GM12878 (cell line): Measurements from ENCODE around the gene HELZ. TPM values are rescaled to one million over a fixed set of nuclear protein-coding genes. Genes with fewer than 3 reads are reported as not detected.

Experiments
- ATAC-seq: fragments of 200-7000 bp; cut with Tn5 transposase; 3 replicates; pipeline ENCODE4 v1.9.1; 2020; ENCODE audit warnings: mild to moderate bottlenecking, moderate library complexity
- BruUV-seq: library from RNA; stranded (reverse); fragments of 400-500 nt; replicated peaks from 2 replicates; lab custom pipeline; 2021; lab: Mats Ljungman, UMichigan
- CTCF ChIA-PET: fragments of 300-600 bp; sonication (Branson Sonifier 250); formaldehyde crosslinking; extraction: SDS; loops from one replicate; lab custom pipeline; 2021; ENCODE audit warnings: inconsistent platforms; lab: Yijun Ruan, JAX
- POLR2A ChIA-PET: fragments of 350-600 bp; formaldehyde crosslinking; extraction: SDS; loops from one replicate; lab custom pipeline; 2021; ENCODE audit warnings: inconsistent platforms; lab: Charles Lee
- RAD21 ChIA-PET: fragments of 300-600 bp; sonication (Branson Sonifier 250); formaldehyde crosslinking; loops from one replicate; lab custom pipeline; 2023; ENCODE audit warnings: antibody characterized with exemption; ENCODE audit not compliant: unreplicated experiment; lab: Charles Lee
- SMC1A ChIA-PET: fragments of 300-600 bp; sonication (Branson Sonifier 250); formaldehyde crosslinking; loops from one replicate; lab custom pipeline; 2023; ENCODE audit not compliant: unreplicated experiment, uncharacterized antibody; lab: Charles Lee
- DNase-seq: peaks from one replicate; pipeline ENCODE4 v3.0.0-alpha.2; 2011; ENCODE audit warnings: low read depth, low spot score
- FAIRE-seq: peaks from 3 replicates; lab custom pipeline; 2011; peaks lifted over from hg19 to GRCh38; lab: Jason Lieb, UNC
- H2AFZ ChIP-seq: 2 replicates; pipeline ENCODE4 v1.6.0; 2011; ENCODE audit warnings: low read depth, low read length, control low read depth; ENCODE audit not compliant: control insufficient read depth
- H3K27ac ChIP-seq: 2 replicates; pipeline ENCODE4 v1.5.1; 2011; ENCODE audit warnings: control low read depth; ENCODE audit not compliant: control insufficient read depth, insufficient read depth
- H3K27me3 ChIP-seq, 2 experiments: replicated peaks in 1 of 2; 2 replicates each; pipeline versions ENCODE4 v1.6.0 to v1.6.1; 2011; ENCODE audit warnings: low read length in 1 of 2; ENCODE audit not compliant: control insufficient read depth in 2 of 2, insufficient read depth in 2 of 2
- H3K36me3 ChIP-seq, 2 experiments: 2 replicates each; pipeline ENCODE4 v1.5.1; 2011; ENCODE audit warnings: low read length in 1 of 2; ENCODE audit not compliant: control insufficient read depth in 2 of 2, insufficient read depth in 2 of 2
- H3K4me1 ChIP-seq: 2 replicates; pipeline ENCODE4 v1.6.1; 2011; ENCODE audit warnings: mild to moderate bottlenecking, low read length, moderate library complexity, mixed read lengths; ENCODE audit not compliant: control insufficient read depth, insufficient read depth
- H3K4me2 ChIP-seq: 2 replicates; pipeline ENCODE4 v1.6.0; 2011; ENCODE audit warnings: control low read depth; ENCODE audit not compliant: control insufficient read depth, insufficient read depth
- H3K4me3 ChIP-seq: fragments of 200-600 bp; sonication (generic); 2 replicates; pipeline ENCODE4 v1.5.1; 2016
- H3K79me2 ChIP-seq: 2 replicates; pipeline ENCODE4 v1.6.0; 2011; ENCODE audit warnings: low read length; ENCODE audit not compliant: control insufficient read depth, insufficient read depth
- H3K9ac ChIP-seq: 2 replicates; pipeline ENCODE4 v1.8.0; 2011; ENCODE audit warnings: low read length, control low read depth, mixed read lengths; ENCODE audit not compliant: control insufficient read depth, insufficient read depth
- H3K9me3 ChIP-seq: replicated peaks from 3 replicates; pipeline ENCODE4 v1.5.1; 2011; ENCODE audit warnings: mild to moderate bottlenecking, low read length; ENCODE audit not compliant: control insufficient read depth, insufficient read depth
- H4K20me1 ChIP-seq: 2 replicates; pipeline ENCODE4 v1.6.0; 2011; ENCODE audit not compliant: control insufficient read depth, insufficient read depth
- ASH2L ChIP-seq: fragments of 300-600, 200-600 bp; sonication (generic); IDR thresholded peaks from 2 replicates; pipeline ENCODE4 v1.6.1; 2017; ENCODE audit warnings: low read depth, mild to moderate bottlenecking, borderline replicate concordance
- CBX5 ChIP-seq: sonication (generic); IDR thresholded peaks from 2 replicates; pipeline ENCODE4 v1.6.1; 2016; ENCODE audit warnings: low read depth, moderate library complexity, mild to moderate bottlenecking, inconsistent platforms
- CHD4 ChIP-seq: fragments of 200-600 bp; sonication (generic); IDR thresholded peaks from 2 replicates; pipeline ENCODE4 v1.6.1; 2016; ENCODE audit warnings: mild to moderate bottlenecking
- ESRRA ChIP-seq: IDR thresholded peaks from 2 replicates; pipeline ENCODE4 v1.6.1; 2012; ENCODE audit warnings: mild to moderate bottlenecking, low read length, improper control_type of control experiment
- GABPA ChIP-seq: IDR thresholded peaks from 2 replicates; pipeline ENCODE4 v1.6.1; 2014; ENCODE audit warnings: antibody characterized with exemption, low read depth, mild to moderate bottlenecking, inconsistent platforms
- HCFC1 ChIP-seq: fragments of 150-350 bp; IDR thresholded peaks from 2 replicates; pipeline ENCODE4 v1.6.1; 2014; ENCODE audit warnings: low read length
- MTA2 ChIP-seq: fragments of 450-650 bp; IDR thresholded peaks from 2 replicates; pipeline ENCODE4 v1.6.1; 2016; ENCODE audit warnings: low read depth, mild to moderate bottlenecking, moderate library complexity
- NBN ChIP-seq: fragments of 450-650 bp; IDR thresholded peaks from 2 replicates; pipeline ENCODE4 v1.6.1; 2016
- NFIC ChIP-seq: IDR thresholded peaks from 2 replicates; pipeline ENCODE4 v1.6.1; 2012; ENCODE audit warnings: low read depth, mild to moderate bottlenecking, inconsistent platforms, low read length, moderate library complexity
- POLR2AphosphoS2 ChIP-seq: IDR thresholded peaks from 2 replicates; pipeline ENCODE4 v1.6.1; 2011; ENCODE audit warnings: low read depth, mild to moderate bottlenecking, low read length, improper control_type of control experiment, moderate library complexity
- RFX5 ChIP-seq: IDR thresholded peaks from 2 replicates; pipeline ENCODE4 v1.6.1; 2011; ENCODE audit warnings: low read depth, low read length, improper control_type of control experiment
- RUNX3 ChIP-seq: IDR thresholded peaks from 2 replicates; pipeline ENCODE4 v1.6.1; 2012; ENCODE audit warnings: low read length, inconsistent platforms
- WGBS: methylation state at CpG from one replicate; pipeline ENCODE4 v1.1.6; 2016; ENCODE audit warnings: low lambda C conversion rate; ENCODE audit not compliant: insufficient replicate concordance, insufficient coverage; ENCODE audit errors: missing lambda C conversion rate; 5-methylcytosine and 5-hydroxymethylcytosine counted together
- in situ Hi-C: fragments of 300-500 bp; cut with MboI; formaldehyde crosslinking; loops from 9 replicates; pipeline ENCODE4 v1.14.3; 2018; ENCODE audit warnings: mixed read lengths
- intact Hi-C: fragments of 100-400 bp; cut with micrococcal nuclease; formaldehyde crosslinking; loops from one replicate; pipeline ENCODE4 v1.14.2; 2022; ENCODE audit not compliant: unreplicated experiment
- polyA plus RNA-seq, 11 experiments: library from polyadenylated mRNA; depleted of rRNA in 4 of 11; unstranded in 6 of 11; stranded (reverse) in 5 of 11; fragments of >200 nt; fragmentation: Nextera tagmentation in 4 of 11; fragmentation: Illumina TruSeq in 1 of 11; extraction: Ambion mirVana in 4 of 11; extraction: Trizol in 1 of 11; gene quantifications; 1 replicate in 1 of 11; 2 replicates in 10 of 11; pipeline versions ENCODE4 v1.2.1 to v1.2.3, GENCODE V29; 2011 to 2016; ENCODE audit warnings: inconsistent platforms in 2 of 11, missing spikeins in 2 of 11, low read depth in 1 of 11
- total RNA-seq, 4 experiments: library from RNA; depleted of rRNA in 3 of 4; stranded (reverse); fragments of >200 nt in 3 of 4; fragmentation: Illumina TruSeq in 1 of 4; extraction: Trizol in 1 of 4; gene quantifications; 2 replicates each; pipeline versions ENCODE4 v1.2.1 to v1.2.3, GENCODE V29; 2013 to 2021
- TF ChIP-seq, protein P1 (sequence below): fragments of 450-650 bp; IDR thresholded peaks from 2 replicates; pipeline ENCODE4 v1.6.1; 2017; ENCODE audit warnings: mild to moderate bottlenecking, moderate library complexity

HELZ gene
- total and polyA plus RNA-seq, 10 of the 15 experiments (the other 5 are each of a cell fraction or from before 2014, with no cell fraction given), result 1.5 to 36.8 (median 19.1) TPM

DNA sequence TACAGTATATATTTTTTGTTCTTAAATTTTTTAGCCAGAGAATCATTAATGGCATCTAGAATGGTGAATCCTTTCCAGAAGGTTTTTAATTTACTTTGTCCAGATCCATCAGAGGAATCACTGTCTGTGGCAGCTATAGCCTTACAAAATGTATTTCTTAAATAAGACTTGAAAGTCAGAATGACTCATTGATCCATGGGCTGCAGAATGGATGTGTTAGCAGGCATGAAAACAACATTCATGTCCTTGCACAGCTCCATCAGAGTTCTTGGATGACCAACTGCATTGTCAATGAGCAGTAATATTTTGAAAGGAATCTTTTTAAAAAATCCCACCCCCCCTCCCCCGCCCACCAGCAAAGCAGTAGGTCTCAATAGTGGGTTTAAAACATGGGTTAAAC is 149.2 kb downstream of the HELZ start:
- Histone ChIP-seq H3K79me2 (no peaks in the 10 kb centered on the region; the same call in 1 of the 2 replicates), H3K27me3 (no peaks in the 10 kb centered on the region), H3K36me3 (no peaks in the 10 kb centered on the region; a peak in 2 of 4 replicates), H3K9me3 (no peaks in the 10 kb centered on the region), H3K27ac (no peak overlapping the region), H2AFZ (no peak overlapping the region), H3K4me3 (no peak overlapping the region), H3K4me1 (no peaks in the 10 kb centered on the region), H3K4me2 (no peak overlapping the region), H3K9ac (no peak overlapping the region), H4K20me1 (no peaks in the 10 kb centered on the region)
- WGBS, result 71% methylated on average over 1 of the region's 1 CpG
- BruUV-seq, result no TSS peak
- ChIA-PET RAD21 (no interaction called here), POLR2A (no interaction called here), CTCF (interaction anchor here (0.5 to 2.3 kb wide), 2 partner anchors 14 to 18 kb away, joined by 3 to 8 read pairs; no protein-coding TSS in a partner anchor), SMC1A (no interaction called here)
- TF ChIP-seq, protein P1, sequence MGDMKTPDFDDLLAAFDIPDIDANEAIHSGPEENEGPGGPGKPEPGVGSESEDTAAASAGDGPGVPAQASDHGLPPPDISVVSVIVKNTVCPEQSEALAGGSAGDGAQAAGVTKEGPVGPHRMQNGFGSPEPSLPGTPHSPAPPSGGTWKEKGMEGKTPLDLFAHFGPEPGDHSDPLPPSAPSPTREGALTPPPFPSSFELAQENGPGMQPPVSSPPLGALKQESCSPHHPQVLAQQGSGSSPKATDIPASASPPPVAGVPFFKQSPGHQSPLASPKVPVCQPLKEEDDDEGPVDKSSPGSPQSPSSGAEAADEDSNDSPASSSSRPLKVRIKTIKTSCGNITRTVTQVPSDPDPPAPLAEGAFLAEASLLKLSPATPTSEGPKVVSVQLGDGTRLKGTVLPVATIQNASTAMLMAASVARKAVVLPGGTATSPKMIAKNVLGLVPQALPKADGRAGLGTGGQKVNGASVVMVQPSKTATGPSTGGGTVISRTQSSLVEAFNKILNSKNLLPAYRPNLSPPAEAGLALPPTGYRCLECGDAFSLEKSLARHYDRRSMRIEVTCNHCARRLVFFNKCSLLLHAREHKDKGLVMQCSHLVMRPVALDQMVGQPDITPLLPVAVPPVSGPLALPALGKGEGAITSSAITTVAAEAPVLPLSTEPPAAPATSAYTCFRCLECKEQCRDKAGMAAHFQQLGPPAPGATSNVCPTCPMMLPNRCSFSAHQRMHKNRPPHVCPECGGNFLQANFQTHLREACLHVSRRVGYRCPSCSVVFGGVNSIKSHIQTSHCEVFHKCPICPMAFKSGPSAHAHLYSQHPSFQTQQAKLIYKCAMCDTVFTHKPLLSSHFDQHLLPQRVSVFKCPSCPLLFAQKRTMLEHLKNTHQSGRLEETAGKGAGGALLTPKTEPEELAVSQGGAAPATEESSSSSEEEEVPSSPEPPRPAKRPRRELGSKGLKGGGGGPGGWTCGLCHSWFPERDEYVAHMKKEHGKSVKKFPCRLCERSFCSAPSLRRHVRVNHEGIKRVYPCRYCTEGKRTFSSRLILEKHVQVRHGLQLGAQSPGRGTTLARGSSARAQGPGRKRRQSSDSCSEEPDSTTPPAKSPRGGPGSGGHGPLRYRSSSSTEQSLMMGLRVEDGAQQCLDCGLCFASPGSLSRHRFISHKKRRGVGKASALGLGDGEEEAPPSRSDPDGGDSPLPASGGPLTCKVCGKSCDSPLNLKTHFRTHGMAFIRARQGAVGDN, result no peak
- no peak for TF ChIP-seq ASH2L
- TF ChIP-seq RFX5, result no peak
- TF ChIP-seq ESRRA, result no peak
- TF ChIP-seq NFIC, result no peak
- TF ChIP-seq HCFC1, result no peak
- no peak for TF ChIP-seq RUNX3
- no peak for TF ChIP-seq NBN
- no peak for TF ChIP-seq CBX5
- no peak for TF ChIP-seq MTA2
- TF ChIP-seq POLR2AphosphoS2, result no peak
- no peak for TF ChIP-seq CHD4
- TF ChIP-seq GABPA, result no peak
- FAIRE-seq (peak; percentile 18), DNase-seq (no peak), ATAC-seq (no peak)
- intact Hi-C loops (no loop called here), in situ Hi-C loops (no loop called here)
